GM23248 (cell line): ENCODE data around the gene CELA2A. TPM values are rescaled to one million over a fixed set of nuclear protein-coding genes. Genes with fewer than 3 reads are reported as not detected.
A peak's percentile ranks its signal among the peaks of the same experiment; 100 is the strongest.

Experiments used
- DNase-seq: peaks from one replicate; pipeline ENCODE4 v3.0.0-alpha.2; 2015
- H2AFZ ChIP-seq: fragments of 200-600 bp; sonication (generic); 2 replicates; pipeline ENCODE4 v1.6.1; 2016; ENCODE audit warnings: antibody characterized with exemption
- H3F3A ChIP-seq: fragments of 200-600 bp; sonication (generic); 2 replicates; pipeline ENCODE4 v1.6.1; 2016; ENCODE audit warnings: mild to moderate bottlenecking, antibody characterized with exemption, mixed run types; ENCODE audit not compliant: insufficient read depth
- H3K27ac ChIP-seq: fragments of 200-600 bp; sonication (generic); 2 replicates; pipeline ENCODE4 v1.5.1; 2016; ENCODE audit warnings: mild to moderate bottlenecking
- H3K27me3 ChIP-seq: fragments of 200-600 bp; sonication (generic); replicated peaks from 2 replicates; pipeline ENCODE4 v1.6.1; 2016; ENCODE audit warnings: mild to moderate bottlenecking; ENCODE audit not compliant: insufficient read depth
- H3K36me3 ChIP-seq: fragments of 200-600 bp; sonication (generic); 2 replicates; pipeline ENCODE4 v1.6.1; 2016; ENCODE audit warnings: low read depth, mild to moderate bottlenecking
- H3K4me1 ChIP-seq: fragments of 200-600 bp; sonication (generic); 2 replicates; pipeline ENCODE4 v1.6.1; 2016; ENCODE audit warnings: mild to moderate bottlenecking; ENCODE audit not compliant: insufficient read depth
- H3K4me2 ChIP-seq: fragments of 200-600 bp; sonication (generic); one replicate; pipeline ENCODE4 v1.6.1; 2016; ENCODE audit warnings: mild to moderate bottlenecking; ENCODE audit not compliant: unreplicated experiment
- H3K4me3 ChIP-seq: fragments of 200-600 bp; sonication (generic); 2 replicates; pipeline ENCODE4 v1.5.1; 2016; ENCODE audit warnings: mild to moderate bottlenecking
- H3K79me2 ChIP-seq: fragments of 200-600 bp; sonication (generic); 2 replicates; pipeline ENCODE4 v1.6.1; 2016; ENCODE audit warnings: mild to moderate bottlenecking; ENCODE audit not compliant: insufficient read depth
- H3K9ac ChIP-seq: fragments of 200-600 bp; sonication (generic); 2 replicates; pipeline ENCODE4 v1.6.1; 2016; ENCODE audit warnings: mild to moderate bottlenecking
- H3K9me2 ChIP-seq: fragments of 200-600 bp; sonication (generic); 2 replicates; pipeline ENCODE4 v1.6.1; 2016; ENCODE audit warnings: mixed run types, mild to moderate bottlenecking, moderate library complexity; ENCODE audit not compliant: insufficient read depth
- H3K9me3 ChIP-seq: fragments of 200-600 bp; sonication (generic); one replicate; pipeline ENCODE4 v1.6.1; 2017; ENCODE audit warnings: low read depth
- H4K20me1 ChIP-seq: fragments of 200-600 bp; sonication (generic); 2 replicates; pipeline ENCODE4 v1.6.0; 2016; ENCODE audit not compliant: insufficient read depth
- EZH2 ChIP-seq: fragments of 200-600 bp; sonication (generic); IDR thresholded peaks from 2 replicates; pipeline ENCODE4 v1.6.1; 2018; ENCODE audit warnings: antibody characterized with exemption, mild to moderate bottlenecking; ENCODE audit not compliant: insufficient read depth, poor library complexity, severe bottlenecking
- EZH2phosphoT487 ChIP-seq: fragments of 200-600 bp; sonication (generic); IDR thresholded peaks from 2 replicates; pipeline ENCODE4 v1.6.1; 2018; ENCODE audit warnings: antibody characterized with exemption, moderate library complexity, mild to moderate bottlenecking, low read depth; ENCODE audit not compliant: insufficient read depth
- WGBS, 2 experiments: methylation state at CpG; one replicate each; pipeline ENCODE4 v1.1.6; 2015 to 2017; ENCODE audit warnings: low lambda C conversion rate in 2 of 2, low coverage in 1 of 2; ENCODE audit errors: missing lambda C conversion rate in 2 of 2; 5-methylcytosine and 5-hydroxymethylcytosine counted together
- in situ Hi-C: fragments of 300-500 bp; cut with MboI; formaldehyde crosslinking; loops from 2 replicates; pipeline ENCODE4 v1.15.0; 2020
- polyA plus RNA-seq: library from polyadenylated mRNA; unstranded; fragments of >200 nt; fragmentation: Nextera tagmentation; extraction: Ambion mirVana; gene quantifications from 2 replicates; pipeline ENCODE4 v1.2.1, GENCODE V29; 2016
- total RNA-seq: library from RNA; depleted of rRNA; stranded (reverse); fragments of >200 nt; shearing (Covaris generic); gene quantifications from 2 replicates; pipeline ENCODE4 v1.2.3, GENCODE V29; 2014

The CELA2A gene
- total and polyA plus RNA-seq, 2 experiments from 2014 or later, result not detected

- Histone ChIP-seq H3K4me3 (no peak overlapping the region), H3K4me1 (peaks cover 32% of the 10 kb centered on the region), H3K27me3 (no peaks in the 10 kb centered on the region), H3K36me3 (no peaks in the 10 kb centered on the region), H3K27ac (no peak overlapping the region), H3K9ac (no peak overlapping the region), H3K4me2 (no peak overlapping the region), H3K9me3 (no peaks in the 10 kb centered on the region), H4K20me1 (no peaks in the 10 kb centered on the region), H3K9me2 (no peaks in the 10 kb centered on the region), H2AFZ (no peak overlapping the region), H3F3A (peaks cover 26% of the 10 kb centered on the region), H3K79me2 (peaks cover 65% of the 10 kb centered on the region)
- TF ChIP-seq EZH2, result no peak
- DNase-seq, result no peak
- in situ Hi-C loops, result no loop called here
- WGBS, 2 experiments, result 94 to 95% methylated on average over 11 of the region's 11 CpGs
These were observed 43.7 kb upstream of the CELA2A start for GRCh38 chr1:15412843-15413242.

DNA sequence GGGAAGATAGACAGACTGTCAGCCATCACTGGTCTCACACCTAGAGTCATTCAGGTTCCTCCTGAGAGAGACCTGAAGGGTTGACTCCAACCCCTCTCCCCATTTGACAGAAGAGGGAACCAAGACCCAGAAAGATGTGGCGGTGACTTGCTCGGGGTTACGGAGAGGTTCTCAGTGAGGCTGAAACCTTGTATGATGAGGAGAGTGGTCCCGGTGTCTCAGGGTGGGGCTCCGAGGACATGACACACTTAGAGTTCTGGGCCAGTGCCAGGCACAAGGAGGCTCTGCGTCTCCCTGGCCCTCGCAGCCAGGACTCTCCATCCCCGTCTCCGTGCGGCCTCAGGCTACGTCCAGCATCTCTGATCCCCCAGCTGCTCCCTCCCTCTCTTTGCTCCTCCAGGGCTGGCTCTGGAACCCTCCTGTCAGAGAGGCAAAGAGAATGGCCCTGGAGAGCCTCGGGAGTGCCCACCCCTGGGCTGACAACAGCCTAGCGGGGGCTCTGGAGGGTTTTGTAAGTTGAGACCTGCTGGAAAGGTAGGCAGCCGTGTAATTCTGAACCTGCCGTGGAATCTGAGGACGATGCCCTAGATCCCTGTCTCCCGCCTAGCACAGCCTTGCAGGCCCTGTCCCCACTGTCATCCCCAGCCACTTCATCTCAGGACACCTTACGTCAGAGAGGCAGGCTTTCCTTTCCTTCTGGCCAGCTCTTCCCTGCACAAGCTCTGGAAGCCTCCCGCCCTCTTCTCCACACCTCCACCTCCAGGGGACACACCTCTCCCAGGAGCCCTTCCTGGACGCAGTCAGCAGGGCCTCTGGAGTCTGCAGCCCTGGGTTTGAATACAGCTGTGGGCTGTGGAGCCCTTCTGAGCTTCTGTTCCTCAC is 42.7 kb upstream of the CELA2A start:
- H3K9me2 ChIP-seq, result no peaks in the 10 kb centered on the region
- WGBS, 2 experiments, result 91 to 93% methylated on average over 20 of the region's 20 CpGs
- H3K9ac ChIP-seq, result no peak overlapping the region
- in situ Hi-C loops, result no loop called here
- H3K27me3 ChIP-seq, result no peaks in the 10 kb centered on the region
- TF ChIP-seq EZH2, result no peak
- TF ChIP-seq EZH2phosphoT487, result no peak
- no peaks in the 10 kb centered on the region for H4K20me1 ChIP-seq
- H3K9me3 ChIP-seq, result no peaks in the 10 kb centered on the region
- H3F3A ChIP-seq, result peaks cover 16% of the 10 kb centered on the region
- no peaks in the 10 kb centered on the region for H3K36me3 ChIP-seq
- no peak overlapping the region for H3K27ac ChIP-seq
- H2AFZ ChIP-seq, result no peak overlapping the region
- H3K4me1 ChIP-seq, result peaks cover 29% of the 10 kb centered on the region
- H3K4me3 ChIP-seq, result no peak overlapping the region
- H3K4me2 ChIP-seq, result no peak overlapping the region
- no peak for DNase-seq
- H3K79me2 ChIP-seq, result peaks cover 72% of the 10 kb centered on the region

- in situ Hi-C loops, result no loop called here
- peaks cover 79% of the 10 kb centered on the region for H3K79me2 ChIP-seq
- H3K9me2 ChIP-seq, result no peaks in the 10 kb centered on the region
- H2AFZ ChIP-seq, result no peak overlapping the region
- no peak for TF ChIP-seq EZH2
- TF ChIP-seq EZH2phosphoT487, result no peak
- H3K4me3 ChIP-seq, result no peak overlapping the region
- no peaks in the 10 kb centered on the region for H3K9me3 ChIP-seq
- WGBS, 2 experiments, result 88 to 92% methylated on average over 10 of the region's 10 CpGs
- H3K4me1 ChIP-seq, result peaks cover 29% of the 10 kb centered on the region
- H3K27me3 ChIP-seq, result no peaks in the 10 kb centered on the region
- no peak overlapping the region for H3K9ac ChIP-seq
- H3F3A ChIP-seq, result peaks cover 11% of the 10 kb centered on the region
- H3K36me3 ChIP-seq, result no peaks in the 10 kb centered on the region
- H4K20me1 ChIP-seq, result no peaks in the 10 kb centered on the region
- H3K4me2 ChIP-seq, result no peak overlapping the region
- DNase-seq, result no peak
- no peak overlapping the region for H3K27ac ChIP-seq
These were observed 42.0 kb upstream of the CELA2A start for GRCh38 chr1:15414445-15414983.

- H3F3A ChIP-seq, result peaks cover 11% of the 10 kb centered on the region
- no peak overlapping the region for H3K4me2 ChIP-seq
- H3K9me2 ChIP-seq, result no peaks in the 10 kb centered on the region
- H3K9me3 ChIP-seq, result no peaks in the 10 kb centered on the region
- no peaks in the 10 kb centered on the region for H3K27me3 ChIP-seq
- H3K4me1 ChIP-seq, result peaks cover 27% of the 10 kb centered on the region
- TF ChIP-seq EZH2 (no peak), EZH2phosphoT487 (no peak)
- no peak overlapping the region for H2AFZ ChIP-seq
- no peaks in the 10 kb centered on the region for H3K36me3 ChIP-seq
- peaks cover 84% of the 10 kb centered on the region for H3K79me2 ChIP-seq
- H4K20me1 ChIP-seq, result no peaks in the 10 kb centered on the region
- in situ Hi-C loops, result no loop called here
- no peak overlapping the region for H3K27ac ChIP-seq
- DNase-seq, result peak; percentile 63
- H3K9ac ChIP-seq, result no peak overlapping the region
- H3K4me3 ChIP-seq, result no peak overlapping the region
- WGBS, 2 experiments, result 81 to 84% methylated on average over 17 to 18 of the region's 18 CpGs
These were observed 39.2 kb upstream of the CELA2A start for GRCh38 chr1:15417059-15417934.
